HepG2 (cell line): ENCODE results near the gene KRTAP19-6. TPM values are rescaled to one million over a fixed set of nuclear protein-coding genes. Genes with fewer than 3 reads are reported as not detected.

Experiments
- ATAC-seq: fragments of 200-7000 bp; cut with Tn5 transposase; 3 replicates; pipeline ENCODE4 v1.9.1; 2020; ENCODE audit warnings: mild to moderate bottlenecking, moderate library complexity
- Bru-seq: library from RNA; stranded (reverse); fragments of 400-500 nt; gene quantifications from one replicate; lab custom pipeline; 2021; lab: Mats Ljungman, UMichigan
- BruChase-seq, 2 experiments: library from RNA; stranded (reverse); fragments of 400-500 nt; gene quantifications; one replicate each; lab custom pipeline; 2021; lab: Mats Ljungman, UMichigan
- BruUV-seq: library from RNA; stranded (reverse); fragments of 400-500 nt; replicated peaks from 2 replicates; lab custom pipeline; 2021; lab: Mats Ljungman, UMichigan
- CTCF ChIA-PET: fragments of 300-600 bp; formaldehyde crosslinking; extraction: SDS; loops from one replicate; lab custom pipeline; 2021; ENCODE audit warnings: low total read pairs, inconsistent platforms, low intra/inter-chr PET ratio; lab: Yijun Ruan, JAX
- POLR2A ChIA-PET: fragments of 350-600 bp; sonication (Branson Sonifier 250); formaldehyde crosslinking; loops from one replicate; lab custom pipeline; 2020; ENCODE audit warnings: antibody characterized with exemption, inconsistent platforms; lab: Yijun Ruan, JAX
- DNase-seq: peaks from one replicate; pipeline ENCODE4 v3.0.0-alpha.2; 2015; ENCODE audit warnings: low spot score
- FAIRE-seq: peaks from 3 replicates; lab custom pipeline; 2011; peaks lifted over from hg19 to GRCh38; lab: Jason Lieb, UNC
- H2AFZ ChIP-seq: one replicate; pipeline ENCODE4 v1.6.1; 2011; ENCODE audit warnings: low read length, inconsistent platforms
- H3K27ac ChIP-seq: fragments of 300-600 bp; 3 replicates; pipeline ENCODE4 v1.8.0; 2011; ENCODE audit warnings: mixed run types, mild to moderate bottlenecking, mixed read lengths, low read length, inconsistent platforms; ENCODE audit not compliant: insufficient read depth; ENCODE audit errors: extremely low read length
- H3K27me3 ChIP-seq, 2 experiments: fragments of 200-600 bp in 1 of 2; 2 replicates in 1 of 2; 3 replicates in 1 of 2; pipeline versions ENCODE4 v1.6.0 to v1.8.0; 2011; ENCODE audit warnings: low read length in 2 of 2, mild to moderate bottlenecking in 2 of 2, moderate library complexity in 2 of 2, inconsistent platforms in 1 of 2; ENCODE audit not compliant: insufficient read depth in 2 of 2, control insufficient read depth in 1 of 2
- H3K36me3 ChIP-seq, 2 experiments: fragments of 200-600 bp in 1 of 2; replicated peaks in 1 of 2; 2 replicates in 1 of 2; 3 replicates in 1 of 2; pipeline versions ENCODE4 v1.5.1 to v1.8.0; 2011; ENCODE audit warnings: low read length in 2 of 2, inconsistent platforms in 1 of 2; ENCODE audit not compliant: insufficient read depth in 2 of 2, control insufficient read depth in 1 of 2
- H3K4me1 ChIP-seq: 2 replicates; pipeline ENCODE4 v1.5.1; 2012; ENCODE audit warnings: low read length, inconsistent platforms; ENCODE audit not compliant: insufficient read depth
- H3K4me2 ChIP-seq: 2 replicates; pipeline ENCODE4 v1.6.0; 2011; ENCODE audit warnings: low read depth, low read length, inconsistent platforms
- H3K4me3 ChIP-seq, 3 experiments: fragments of 200-600 bp in 1 of 3; sonication (generic), shearing (Covaris generic) in 1 of 3; replicated peaks in 1 of 3; 2 replicates each; pipeline ENCODE4 v1.5.1; 2011 to 2016; ENCODE audit warnings: low read length in 3 of 3, inconsistent platforms in 2 of 3, low read depth in 2 of 3, mild to moderate bottlenecking in 2 of 3, control low read depth in 1 of 3, mixed read lengths in 1 of 3; ENCODE audit not compliant: insufficient read depth in 1 of 3
- H3K79me2 ChIP-seq: one replicate; pipeline ENCODE4 v1.6.1; 2011; ENCODE audit warnings: low read length, inconsistent platforms; ENCODE audit not compliant: insufficient read depth
- H3K9ac ChIP-seq: 2 replicates; pipeline ENCODE4 v1.6.0; 2011; ENCODE audit warnings: mild to moderate bottlenecking, low read depth, low read length, inconsistent platforms; ENCODE audit not compliant: insufficient read depth
- H3K9me3 ChIP-seq: 2 replicates; pipeline ENCODE4 v1.5.1; 2012; ENCODE audit warnings: mild to moderate bottlenecking, low read length
- H4K20me1 ChIP-seq: 2 replicates; pipeline ENCODE4 v1.6.0; 2011; ENCODE audit warnings: inconsistent platforms, mild to moderate bottlenecking, low read length, moderate library complexity; ENCODE audit not compliant: insufficient read depth
- ARID2 ChIP-seq: sonication (generic); formaldehyde crosslinking; IDR thresholded peaks from 2 replicates; pipeline ENCODE4 v1.8.1; 2022; ENCODE audit warnings: mild to moderate bottlenecking, missing genetic modification reagents, borderline replicate concordance
- ARNT2 ChIP-seq: sonication (generic); formaldehyde crosslinking; IDR thresholded peaks from 2 replicates; pipeline ENCODE4 v1.8.0; 2022; ENCODE audit warnings: mild to moderate bottlenecking, low read depth, missing genetic modification reagents, moderate library complexity
- CHCHD3 ChIP-seq: sonication (generic); formaldehyde crosslinking; IDR thresholded peaks from 2 replicates; pipeline ENCODE4 v1.8.0; 2022; ENCODE audit warnings: mild to moderate bottlenecking, missing genetic modification reagents, moderate library complexity
- GLI4 ChIP-seq: sonication (generic); formaldehyde crosslinking; IDR thresholded peaks from 2 replicates; pipeline ENCODE4 v1.5.1; 2020; ENCODE audit warnings: missing genetic modification reagents, mild to moderate bottlenecking, moderate library complexity, borderline replicate concordance
- IRF2 ChIP-seq: IDR thresholded peaks from 2 replicates; pipeline ENCODE4 v1.6.1; 2018; ENCODE audit warnings: missing genetic modification reagents, missing compliant biosample characterization
- MAFG ChIP-seq: sonication (generic); formaldehyde crosslinking; IDR thresholded peaks from 2 replicates; pipeline ENCODE4 v1.5.1; 2020; ENCODE audit warnings: mild to moderate bottlenecking, missing genetic modification reagents
- POLR2G ChIP-seq: fragments of 200-400 bp; formaldehyde crosslinking; IDR thresholded peaks from 2 replicates; pipeline ENCODE4 v1.6.1; 2018; ENCODE audit warnings: mild to moderate bottlenecking, low read depth, low read length, moderate library complexity
- SNAI1 ChIP-seq: sonication (generic); formaldehyde crosslinking; IDR thresholded peaks from 2 replicates; pipeline ENCODE4 v1.5.0; 2020; ENCODE audit warnings: mild to moderate bottlenecking, missing genetic modification reagents, borderline replicate concordance
- TGIF2 ChIP-seq: IDR thresholded peaks from 2 replicates; pipeline ENCODE4 v1.6.1; 2016; ENCODE audit warnings: control low read depth, missing compliant biosample characterization
- WIZ ChIP-seq: sonication (generic); formaldehyde crosslinking; IDR thresholded peaks from 2 replicates; pipeline ENCODE4 v1.5.1; 2020; ENCODE audit warnings: mild to moderate bottlenecking, missing genetic modification reagents
- ZNF556 ChIP-seq: sonication (generic); formaldehyde crosslinking; IDR thresholded peaks from 2 replicates; pipeline ENCODE4 v1.4.0; 2020; ENCODE audit warnings: mild to moderate bottlenecking, missing genetic modification reagents, borderline replicate concordance
- ZNF761 ChIP-seq: sonication (generic); formaldehyde crosslinking; conservative IDR thresholded peaks from 2 replicates; pipeline ENCODE4 v1.4.0; 2020; ENCODE audit warnings: mild to moderate bottlenecking, missing genetic modification reagents
- WGBS: methylation state at CpG from one replicate; pipeline ENCODE4 v1.1.6; 2017; ENCODE audit warnings: low lambda C conversion rate; 5-methylcytosine and 5-hydroxymethylcytosine counted together
- in situ Hi-C: cut with HindIII; loops from 2 replicates; pipeline ENCODE4 v1.10.0; 2017; ENCODE audit warnings: low pct_unique_long_range_greater_than_20kb; ENCODE audit not compliant: extremely low pct_ligation_motif_present
- intact Hi-C: fragments of 100-400 bp; cut with micrococcal nuclease; formaldehyde crosslinking; loops from one replicate; pipeline ENCODE4 v1.10.0; 2022; ENCODE audit not compliant: unreplicated experiment
- long read RNA-seq, 2 experiments: library from RNA in 1 of 2; library from polyadenylated mRNA in 1 of 2; stranded (forward) in 1 of 2; unstranded in 1 of 2; transcript quantifications; one replicate each; pipeline ENCODE4 v2.0.0, GENCODE V29; 2019 to 2022
- polyA minus RNA-seq, 3 experiments: library from RNA; depleted of rRNA, polyadenylated mRNA; stranded (reverse); fragments of >200 nt; gene quantifications; 2 replicates each; pipeline ENCODE4 v1.2.3, GENCODE V29; 2011; ENCODE audit warnings: low replicate concordance in 1 of 3
- polyA plus RNA-seq, 8 experiments: library from polyadenylated mRNA; depleted of rRNA in 3 of 8; stranded (reverse) in 7 of 8; unstranded in 1 of 8; fragments of >200 nt; fragmentation: Illumina TruSeq in 4 of 8; extraction: Trizol in 4 of 8; gene quantifications; 2 replicates each; pipeline versions ENCODE4 v1.2.1 to v1.2.3, GENCODE V29; 2011 to 2016; ENCODE audit warnings: low read depth in 4 of 8, missing spikeins in 1 of 8, mixed read lengths in 1 of 8; ENCODE audit not compliant: insufficient read depth in 1 of 8
- total RNA-seq, 5 experiments: library from RNA; depleted of rRNA; stranded (reverse); fragments of >200 nt; fragmentation: Illumina TruSeq; extraction: Trizol; gene quantifications; 2 replicates each; pipeline ENCODE4 v1.2.3, GENCODE V29; 2016; ENCODE audit warnings: low read depth in 1 of 5
- TF ChIP-seq, protein P1 (sequence below): sonication (generic); formaldehyde crosslinking; IDR thresholded peaks from 2 replicates; pipeline ENCODE4 v1.4.0; 2020; ENCODE audit warnings: missing genetic modification reagents

Gene KRTAP19-6, protein sequence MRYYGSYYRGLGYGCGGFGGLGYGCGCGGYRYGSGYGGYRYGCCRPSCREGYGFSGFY
- total RNA-seq (2016; rRNA removed; fragmentation: Illumina TruSeq; extraction: Trizol) = not detected in 2 replicates
- total RNA-seq (2016; cell fraction: cytosol; rRNA removed; fragmentation: Illumina TruSeq; extraction: Trizol; ENCODE audit: low read depth) = not detected in 2 replicates
- not detected in 2 replicates for total RNA-seq (2016; cell fraction: insoluble cytoplasmic fraction; rRNA removed; fragmentation: Illumina TruSeq; extraction: Trizol)
- not detected in 2 replicates for total RNA-seq (2016; cell fraction: membrane; rRNA removed; fragmentation: Illumina TruSeq; extraction: Trizol)
- not detected in 2 replicates for total RNA-seq (2016; cell fraction: nucleus; rRNA removed; fragmentation: Illumina TruSeq; extraction: Trizol)
- polyA plus RNA-seq (2011; rRNA removed) = not detected in 2 replicates
- not detected in 2 replicates for polyA plus RNA-seq (2011; cell fraction: cytosol; rRNA removed)
- not detected in 2 replicates for polyA plus RNA-seq (2011; cell fraction: nucleus; rRNA removed)
- polyA plus RNA-seq (2012) = not detected in 2 replicates
- not detected in 2 replicates for polyA plus RNA-seq (2016; cell fraction: cytosol; fragmentation: Illumina TruSeq; extraction: Trizol; ENCODE audit: low read depth)
- polyA plus RNA-seq (2016; cell fraction: insoluble cytoplasmic fraction; fragmentation: Illumina TruSeq; extraction: Trizol; ENCODE audit: low read depth) = not detected in 2 replicates
- not detected in 2 replicates for polyA plus RNA-seq (2016; cell fraction: membrane; fragmentation: Illumina TruSeq; extraction: Trizol; ENCODE audit: low read depth)
- not detected in 2 replicates for polyA plus RNA-seq (2016; cell fraction: nucleus; fragmentation: Illumina TruSeq; extraction: Trizol; ENCODE audit: insufficient read depth, low read depth)
- not detected in 2 replicates for polyA minus RNA-seq (2011; rRNA and poly(A)+ RNA removed; ENCODE audit: low replicate concordance)
- not detected in 2 replicates for polyA minus RNA-seq (2011; cell fraction: cytosol; rRNA and poly(A)+ RNA removed)
- not detected in 2 replicates for polyA minus RNA-seq (2011; cell fraction: nucleus; rRNA and poly(A)+ RNA removed)
- not detected for Bru-seq, nascent RNA
- BruChase-seq, experiment 1, labeled RNA remaining after a 6-hour chase = not detected
- not detected for BruChase-seq, experiment 2, labeled RNA remaining after a 2-hour chase
- long read RNA-seq, experiment 1 = 0 reads
- long read RNA-seq, experiment 2 = 0 reads

DNA sequence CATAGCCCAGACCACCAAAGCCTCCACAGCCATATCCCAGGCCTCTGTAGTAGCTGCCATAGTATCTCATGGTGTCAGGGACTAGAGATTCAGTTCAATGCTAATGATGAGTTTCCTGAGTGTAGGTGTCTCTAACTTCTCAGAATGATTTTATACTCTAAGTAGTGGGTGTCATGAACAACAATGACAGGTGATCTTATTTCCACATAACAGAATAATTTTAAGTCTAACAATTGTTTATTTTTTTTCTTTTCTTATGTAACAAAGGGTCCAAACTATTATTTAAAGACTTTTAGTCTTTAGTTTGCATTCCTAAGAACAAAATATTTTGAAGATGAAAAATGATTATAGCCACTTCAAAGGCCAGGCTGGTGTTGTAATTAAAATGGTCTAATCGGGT lies at the start of gene KRTAP19-6:
KRTAP19-6 (minus strand) TSS at position 101 of the 400 bp plus-strand sequence; CDS start at position 70, 31 bp downstream.
- in situ Hi-C loops = no loop called here
- H3K27me3 ChIP-seq = no peaks in the 10 kb centered on the region
- intact Hi-C loops = no loop called here
- TF ChIP-seq IRF2 (CRISPR knock-in tag) (no peak), GLI4 (CRISPR knock-in tag) (no peak), ARNT2 (CRISPR knock-in tag) (no peak), SNAI1 (CRISPR knock-in tag) (no peak), ZNF556 (CRISPR knock-in tag) (no peak), POLR2G (no peak), ARID2 (CRISPR knock-in tag) (no peak), CHCHD3 (no peak), WIZ (CRISPR knock-in tag) (no peak), ZNF761 (no peak), MAFG (CRISPR knock-in tag) (no peak), TGIF2 (no peak)
- TF ChIP-seq, protein P1, sequence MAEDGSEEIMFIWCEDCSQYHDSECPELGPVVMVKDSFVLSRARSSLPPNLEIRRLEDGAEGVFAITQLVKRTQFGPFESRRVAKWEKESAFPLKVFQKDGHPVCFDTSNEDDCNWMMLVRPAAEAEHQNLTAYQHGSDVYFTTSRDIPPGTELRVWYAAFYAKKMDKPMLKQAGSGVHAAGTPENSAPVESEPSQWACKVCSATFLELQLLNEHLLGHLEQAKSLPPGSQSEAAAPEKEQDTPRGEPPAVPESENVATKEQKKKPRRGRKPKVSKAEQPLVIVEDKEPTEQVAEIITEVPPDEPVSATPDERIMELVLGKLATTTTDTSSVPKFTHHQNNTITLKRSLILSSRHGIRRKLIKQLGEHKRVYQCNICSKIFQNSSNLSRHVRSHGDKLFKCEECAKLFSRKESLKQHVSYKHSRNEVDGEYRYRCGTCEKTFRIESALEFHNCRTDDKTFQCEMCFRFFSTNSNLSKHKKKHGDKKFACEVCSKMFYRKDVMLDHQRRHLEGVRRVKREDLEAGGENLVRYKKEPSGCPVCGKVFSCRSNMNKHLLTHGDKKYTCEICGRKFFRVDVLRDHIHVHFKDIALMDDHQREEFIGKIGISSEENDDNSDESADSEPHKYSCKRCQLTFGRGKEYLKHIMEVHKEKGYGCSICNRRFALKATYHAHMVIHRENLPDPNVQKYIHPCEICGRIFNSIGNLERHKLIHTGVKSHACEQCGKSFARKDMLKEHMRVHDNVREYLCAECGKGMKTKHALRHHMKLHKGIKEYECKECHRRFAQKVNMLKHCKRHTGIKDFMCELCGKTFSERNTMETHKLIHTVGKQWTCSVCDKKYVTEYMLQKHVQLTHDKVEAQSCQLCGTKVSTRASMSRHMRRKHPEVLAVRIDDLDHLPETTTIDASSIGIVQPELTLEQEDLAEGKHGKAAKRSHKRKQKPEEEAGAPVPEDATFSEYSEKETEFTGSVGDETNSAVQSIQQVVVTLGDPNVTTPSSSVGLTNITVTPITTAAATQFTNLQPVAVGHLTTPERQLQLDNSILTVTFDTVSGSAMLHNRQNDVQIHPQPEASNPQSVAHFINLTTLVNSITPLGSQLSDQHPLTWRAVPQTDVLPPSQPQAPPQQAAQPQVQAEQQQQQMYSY = no peak

More for the DNA sequence above, at the start of gene KRTAP19-6:
- ChIA-PET CTCF (no interaction called here), POLR2A (no interaction called here)
- no peak within 1 kb of the TSS for H2AFZ ChIP-seq
- H3K36me3 ChIP-seq = no peaks in the 10 kb centered on the region
- WGBS = 0% methylated on average over 1 of the region's 1 CpG
- no peak within 1 kb of the TSS for H3K27ac ChIP-seq
- no peak within 1 kb of the TSS for H3K4me2 ChIP-seq
- H3K9ac ChIP-seq = no peak within 1 kb of the TSS
- FAIRE-seq (no peak), DNase-seq (no peak), ATAC-seq (no peak)
- H3K9me3 ChIP-seq = peaks cover 86% of the 10 kb centered on the region
- no peaks in the 10 kb centered on the region for H3K79me2 ChIP-seq
- BruUV-seq = no TSS peak
- H3K4me1 ChIP-seq = no peaks in the 10 kb centered on the region
- H4K20me1 ChIP-seq = no peaks in the 10 kb centered on the region
- no peak within 1 kb of the TSS for H3K4me3 ChIP-seq
